Heart left ventricle (tissue), 13 donors: Measurements from ENCODE around the gene ACOT2.
"Not testable (repeated sequence)": the region's sequence is repeated elsewhere in the genome, so short reads cannot be mapped to it uniquely, and the experiment has no call there.

Experiments
- POLR2A ChIP-seq, 2 donors: fragments of 450-650 bp; IDR thresholded peaks; one replicate each; pipeline ENCODE4 v1.6.1; 2017; ENCODE audit warnings: antibody characterized with exemption in 2 of 2, mild to moderate bottlenecking in 2 of 2, moderate library complexity in 2 of 2
- TF ChIP-seq, protein P1 (sequence below), 12 donors: fragments of 200-600 bp; sonication (generic) in 4 of 12; IDR thresholded peaks; one replicate each; pipeline versions ENCODE4 v1.5.0 to v1.8.0; 2018 to 2022; ENCODE audit warnings: antibody characterized with exemption in 12 of 12, mild to moderate bottlenecking in 5 of 12
- donor health status: ischemic (EF 13 %, LVEDD 7.1; RV severe dilation, severe dysfunction).
- donor health status: DM: no; HTN: yes; CAD: no.
- donor health status: DM: no; HTN: no; CAD: no.
- donor health status: ischemic (EF 25% LVEDD 6.9; RV normal size, moderate dysfunction).
- donor health status: ischemic (EF 25% LVEDD 5.7; RV mildly dilated, moderate dysfunction).
- donor health status: ischemic (EF 35%, LVEDD 5.7; RV mildly dilated, moderate dysfunction).
- donor health status: nonischemic (EF 11% LVEDD 7.7; RV severe dilation, severe dysfunction).
- donor health status: DM: yes; HTN: yes; CAD: no.
- donor health status: PGD.
- donor health status: ischemic (EF 29% LVEDD 5.4; RV normal size, mild dysfunction).
- donor health status: nonischemic (EF 23%, LVEDD 6.1; RV moderate dilation, normal function).

DNA sequence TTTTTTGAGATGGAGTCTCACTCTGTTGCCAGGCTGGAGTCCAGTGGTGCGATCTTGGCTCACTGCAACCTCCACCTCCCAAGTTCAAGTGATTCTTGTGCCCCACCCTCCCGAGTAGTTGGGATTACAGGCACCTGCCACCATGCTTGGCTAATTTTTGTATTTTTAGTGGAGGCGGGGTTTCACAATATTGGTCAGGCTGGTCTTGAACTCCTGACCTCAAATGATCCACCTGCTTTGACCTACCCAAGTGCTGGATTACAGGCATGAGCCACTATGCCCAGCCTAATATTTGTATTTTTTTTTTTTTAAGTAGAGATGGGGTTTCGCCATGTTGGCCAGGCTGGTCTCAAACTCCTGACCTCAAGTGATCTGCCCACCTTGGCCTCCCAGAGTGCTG lies 4.7 kb downstream of the ACOT2 start:
- TF ChIP-seq, protein P1, sequence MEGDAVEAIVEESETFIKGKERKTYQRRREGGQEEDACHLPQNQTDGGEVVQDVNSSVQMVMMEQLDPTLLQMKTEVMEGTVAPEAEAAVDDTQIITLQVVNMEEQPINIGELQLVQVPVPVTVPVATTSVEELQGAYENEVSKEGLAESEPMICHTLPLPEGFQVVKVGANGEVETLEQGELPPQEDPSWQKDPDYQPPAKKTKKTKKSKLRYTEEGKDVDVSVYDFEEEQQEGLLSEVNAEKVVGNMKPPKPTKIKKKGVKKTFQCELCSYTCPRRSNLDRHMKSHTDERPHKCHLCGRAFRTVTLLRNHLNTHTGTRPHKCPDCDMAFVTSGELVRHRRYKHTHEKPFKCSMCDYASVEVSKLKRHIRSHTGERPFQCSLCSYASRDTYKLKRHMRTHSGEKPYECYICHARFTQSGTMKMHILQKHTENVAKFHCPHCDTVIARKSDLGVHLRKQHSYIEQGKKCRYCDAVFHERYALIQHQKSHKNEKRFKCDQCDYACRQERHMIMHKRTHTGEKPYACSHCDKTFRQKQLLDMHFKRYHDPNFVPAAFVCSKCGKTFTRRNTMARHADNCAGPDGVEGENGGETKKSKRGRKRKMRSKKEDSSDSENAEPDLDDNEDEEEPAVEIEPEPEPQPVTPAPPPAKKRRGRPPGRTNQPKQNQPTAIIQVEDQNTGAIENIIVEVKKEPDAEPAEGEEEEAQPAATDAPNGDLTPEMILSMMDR (IDR thresholded peaks at IDR 0.05): not testable (repeated sequence)
- TF ChIP-seq POLR2A (IDR thresholded peaks at IDR 0.05): not testable (repeated sequence)
